ENCODE measurements around the gene KIF26A. TPM values are rescaled to one million over a fixed set of nuclear protein-coding genes. Genes with fewer than 3 reads are reported as not detected.
"Not testable (repeated sequence)": the region's sequence is repeated elsewhere in the genome, so short reads cannot be mapped to it uniquely, and the experiment has no call there.

Gene KIF26A
- total and polyA plus RNA-seq, 2 donors (not counting 1 experiment from before 2014, with no cell fraction given) = 0.15 TPM; not detected in 1

- CTCF ChIA-PET = no interaction called here
- Histone ChIP-seq H3K4me2 (replicated peaks; ENCODE audit: low read depth, low read length, poor library complexity, severe bottlenecking) (no peak overlapping the region), H3K27ac (ENCODE audit: low read length in 2 of 2) (no peak overlapping the region), H3K9me3 (ENCODE audit: control extremely low read depth in 1 of 3, control insufficient read depth in 2 of 3, insufficient read depth in 1 of 3, low read length in 2 of 3) (no peaks in the 10 kb centered on the region), H3K9ac (ENCODE audit: low read length) (no peak overlapping the region), H3K4me3 (ENCODE audit: control extremely low read depth in 1 of 5, extremely low read depth in 1 of 5, insufficient read depth in 1 of 5, low read depth in 2 of 5, low read length in 4 of 5) (no peak overlapping the region), H3K79me2 (ENCODE audit: control insufficient read depth, insufficient read depth, low read length) (no peaks in the 10 kb centered on the region), H4K20me1 (ENCODE audit: control insufficient read depth, insufficient read depth, low read length, poor library complexity, severe bottlenecking) (no peaks in the 10 kb centered on the region), H3K36me3 (replicated peaks in 1 of 2; ENCODE audit: control extremely low read depth in 1 of 2, control insufficient read depth in 1 of 2, extremely low read depth in 1 of 2, insufficient read depth in 2 of 2, low read length in 1 of 2) (no peaks in the 10 kb centered on the region), H3K4me1 (ENCODE audit: control insufficient read depth in 2 of 2, insufficient read depth in 2 of 2, low read length in 2 of 2) (no peaks in the 10 kb centered on the region), H2AFZ (ENCODE audit: insufficient read depth, low read depth, low read length, poor library complexity, severe bottlenecking) (no peak overlapping the region), H3K27me3 (replicated peaks in 1 of 4; ENCODE audit: control extremely low read depth in 1 of 4, control insufficient read depth in 3 of 4, insufficient read depth in 4 of 4, low read length in 3 of 4) (peaks cover 0 to 8% (median 0%) of the 10 kb centered on the region in 4 experiments)
- Mint-ChIP-seq H3K27ac (no peak overlapping the region), H3K4me1 (no peaks in the 10 kb centered on the region), H3K27me3 (peaks cover 2% of the 10 kb centered on the region), H3K9me3 (ENCODE audit: insufficient read depth) (no peaks in the 10 kb centered on the region), H3K4me3 (no peak overlapping the region)
- POLR2A ChIA-PET = no interaction called here
- 93% methylated on average over 21 of the region's 21 CpGs for WGBS (ENCODE audit: insufficient coverage)
- no peak for TF ChIP-seq EZH2 (IDR thresholded peaks at IDR 0.05; ENCODE audit: borderline replicate concordance, insufficient read depth, low read depth, low read length, poor library complexity, severe bottlenecking)
- TF ChIP-seq CTCF (IDR thresholded peaks at IDR 0.05) = no peak
- no peak for ATAC-seq (ENCODE audit: low read depth)
- no peak for DNase-seq
- intact Hi-C loops (cut with micrococcal nuclease) = no loop called here
These were observed 14.5 kb downstream of the KIF26A start for GRCh38 chr14:104152686-104153393.

- H3K4me1 ChIP-seq (ENCODE audit: control insufficient read depth in 2 of 2, insufficient read depth in 2 of 2, low read length in 2 of 2); CTCF ChIA-PET; H3K36me3 ChIP-seq (replicated peaks in 1 of 2; ENCODE audit: control extremely low read depth in 1 of 2, control insufficient read depth in 1 of 2, extremely low read depth in 1 of 2, insufficient read depth in 2 of 2, low read length in 1 of 2); ATAC-seq (ENCODE audit: low read depth); H3K9me3 Mint-ChIP-seq (ENCODE audit: insufficient read depth); H3K4me3 ChIP-seq (ENCODE audit: control extremely low read depth in 1 of 5, extremely low read depth in 1 of 5, insufficient read depth in 1 of 5, low read depth in 2 of 5, low read length in 4 of 5); H3K27me3 Mint-ChIP-seq; H3K27me3 ChIP-seq (replicated peaks in 1 of 4; ENCODE audit: control extremely low read depth in 1 of 4, control insufficient read depth in 3 of 4, insufficient read depth in 4 of 4, low read length in 3 of 4); H3K79me2 ChIP-seq (ENCODE audit: control insufficient read depth, insufficient read depth, low read length); intact Hi-C loops (cut with micrococcal nuclease); DNase-seq; H3K9ac ChIP-seq (ENCODE audit: low read length); H4K20me1 ChIP-seq (ENCODE audit: control insufficient read depth, insufficient read depth, low read length, poor library complexity, severe bottlenecking); H3K4me1 Mint-ChIP-seq; POLR2A ChIA-PET; H3K27ac ChIP-seq (ENCODE audit: low read length in 2 of 2); H3K4me2 ChIP-seq (replicated peaks; ENCODE audit: low read depth, low read length, poor library complexity, severe bottlenecking); H3K27ac Mint-ChIP-seq; H3K4me3 Mint-ChIP-seq; H3K9me3 ChIP-seq (ENCODE audit: control extremely low read depth in 1 of 3, control insufficient read depth in 2 of 3, insufficient read depth in 1 of 3, low read length in 2 of 3); H2AFZ ChIP-seq (ENCODE audit: insufficient read depth, low read depth, low read length, poor library complexity, severe bottlenecking): not testable (repeated sequence)
- WGBS (ENCODE audit: insufficient coverage) = 50% methylated on average over 3 of the region's 7 CpGs
These were observed 15.0 kb downstream of the KIF26A start for GRCh38 chr14:104153394-104153755.
